ENCODE measurements around the gene MAST4. TPM values are rescaled to one million over a fixed set of nuclear protein-coding genes. Genes with fewer than 3 reads are reported as not detected.

MAST4 gene
- total RNA-seq, 1 donor from 2014 or later = 56.9 TPM

DNA sequence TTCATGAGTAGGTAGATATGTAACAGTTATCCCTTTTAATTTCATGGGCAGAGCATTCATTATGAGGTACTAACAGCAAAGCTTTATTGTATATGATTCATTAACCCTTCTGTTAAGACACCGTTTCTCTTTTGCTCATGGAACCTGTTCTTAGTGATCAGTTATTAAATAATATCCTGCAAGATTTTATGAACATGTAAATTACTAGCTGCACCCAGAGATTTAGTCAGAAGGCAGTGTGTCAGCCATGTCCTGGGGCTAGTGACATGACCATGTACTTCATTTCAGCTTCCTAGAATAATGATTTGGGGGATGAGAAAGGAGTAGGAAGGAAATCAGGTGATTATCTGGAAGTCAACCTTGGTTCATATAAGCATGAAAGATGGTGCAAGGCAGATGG, 7.0 kb downstream of the MAST4 start:
- DNase-seq = no peak
- no peak overlapping the region for H3K4me3 ChIP-seq
- ATAC-seq = no peak
- H3K27me3 ChIP-seq (ENCODE audit: low read depth) = peaks cover 7% of the 10 kb centered on the region
- no peaks in the 10 kb centered on the region for H3K9me3 ChIP-seq
- H3K27ac ChIP-seq = no peak overlapping the region
- peaks cover 3% of the 10 kb centered on the region for H3K4me1 ChIP-seq
- intact Hi-C loops (cut with DNase I) = no loop called here
- H3K36me3 ChIP-seq = no peaks in the 10 kb centered on the region
- TF ChIP-seq, protein P1, sequence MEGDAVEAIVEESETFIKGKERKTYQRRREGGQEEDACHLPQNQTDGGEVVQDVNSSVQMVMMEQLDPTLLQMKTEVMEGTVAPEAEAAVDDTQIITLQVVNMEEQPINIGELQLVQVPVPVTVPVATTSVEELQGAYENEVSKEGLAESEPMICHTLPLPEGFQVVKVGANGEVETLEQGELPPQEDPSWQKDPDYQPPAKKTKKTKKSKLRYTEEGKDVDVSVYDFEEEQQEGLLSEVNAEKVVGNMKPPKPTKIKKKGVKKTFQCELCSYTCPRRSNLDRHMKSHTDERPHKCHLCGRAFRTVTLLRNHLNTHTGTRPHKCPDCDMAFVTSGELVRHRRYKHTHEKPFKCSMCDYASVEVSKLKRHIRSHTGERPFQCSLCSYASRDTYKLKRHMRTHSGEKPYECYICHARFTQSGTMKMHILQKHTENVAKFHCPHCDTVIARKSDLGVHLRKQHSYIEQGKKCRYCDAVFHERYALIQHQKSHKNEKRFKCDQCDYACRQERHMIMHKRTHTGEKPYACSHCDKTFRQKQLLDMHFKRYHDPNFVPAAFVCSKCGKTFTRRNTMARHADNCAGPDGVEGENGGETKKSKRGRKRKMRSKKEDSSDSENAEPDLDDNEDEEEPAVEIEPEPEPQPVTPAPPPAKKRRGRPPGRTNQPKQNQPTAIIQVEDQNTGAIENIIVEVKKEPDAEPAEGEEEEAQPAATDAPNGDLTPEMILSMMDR (IDR thresholded peaks at IDR 0.05) = no peak

DNA sequence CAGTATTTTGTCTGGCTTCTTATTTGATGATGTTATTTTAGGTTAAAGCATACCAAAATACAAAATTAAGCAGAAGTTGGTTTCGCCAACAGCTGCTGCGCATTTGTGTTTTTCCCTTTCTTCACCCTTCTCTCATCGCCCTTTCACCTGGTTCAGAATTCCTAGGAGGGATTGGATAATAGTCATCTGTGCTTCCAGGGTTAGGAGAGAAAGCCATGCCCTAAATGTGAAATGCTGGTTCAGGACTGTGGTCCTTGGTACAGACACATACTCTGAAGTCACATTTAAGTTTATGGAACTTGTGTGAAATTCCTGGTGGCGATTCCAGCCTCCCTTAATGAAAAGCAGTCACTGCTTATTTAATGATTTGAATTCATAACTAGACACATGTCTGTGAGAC, 7.7 kb downstream of the MAST4 start:
- no peak overlapping the region for H3K27ac ChIP-seq
- H3K4me1 ChIP-seq = no peaks in the 10 kb centered on the region
- no peaks in the 10 kb centered on the region for H3K36me3 ChIP-seq
- no peaks in the 10 kb centered on the region for H3K9me3 ChIP-seq
- TF ChIP-seq, protein P1 (IDR thresholded peaks at IDR 0.05) = no peak
- ATAC-seq (no peak), DNase-seq (no peak)
- no peak overlapping the region for H3K4me3 ChIP-seq
- H3K27me3 ChIP-seq (ENCODE audit: low read depth) = no peaks in the 10 kb centered on the region
- intact Hi-C loops (cut with DNase I) = no loop called here

DNA sequence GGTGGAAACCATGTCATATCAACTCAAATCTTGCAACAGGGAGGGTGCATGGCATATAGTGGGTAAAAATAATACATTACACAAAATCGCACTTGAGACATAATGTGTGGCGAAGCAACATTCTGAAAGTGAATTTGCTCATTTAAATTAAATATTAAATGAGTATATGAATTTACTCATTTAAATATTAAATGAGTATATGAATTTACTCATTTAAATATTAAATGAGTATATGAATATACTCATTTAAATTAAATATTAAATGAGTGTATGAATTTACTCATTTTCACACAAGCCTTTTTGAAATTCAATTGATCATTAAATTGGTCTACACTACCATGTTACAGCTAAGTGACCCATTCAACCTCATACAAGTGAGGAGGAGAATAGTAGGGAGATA, 10.5 kb downstream of the MAST4 start:
- DNase-seq = no peak
- TF ChIP-seq, protein P1 (IDR thresholded peaks at IDR 0.05) = no peak
- Histone ChIP-seq H3K36me3 (no peaks in the 10 kb centered on the region), H3K4me3 (no peak overlapping the region), H3K27ac (no peak overlapping the region), H3K9me3 (no peaks in the 10 kb centered on the region), H3K27me3 (ENCODE audit: low read depth) (no peaks in the 10 kb centered on the region), H3K4me1 (no peaks in the 10 kb centered on the region)
- no peak for ATAC-seq
- intact Hi-C loops (cut with DNase I) = no loop called here

DNA sequence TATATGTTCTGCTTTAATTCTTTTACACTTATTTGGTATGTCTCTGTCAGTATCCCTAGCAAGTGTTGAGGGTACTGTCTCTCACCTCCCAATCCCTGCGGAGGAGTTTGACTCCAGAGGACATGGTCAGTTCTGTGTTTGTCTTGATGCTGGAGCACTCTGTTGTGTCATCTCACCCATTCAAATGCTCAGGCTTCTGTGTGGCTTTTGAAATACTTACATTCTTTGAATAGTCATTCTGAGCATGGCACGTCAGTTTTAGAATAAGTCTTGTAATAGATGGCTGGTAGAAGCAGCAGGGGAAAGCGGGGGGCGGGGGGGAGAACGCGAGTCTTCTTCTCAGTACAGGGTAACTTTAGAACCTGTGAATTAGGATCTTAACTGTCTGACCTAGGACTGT, 12.3 kb downstream of the MAST4 start:
- Histone ChIP-seq H3K4me1 (no peaks in the 10 kb centered on the region), H3K4me3 (no peak overlapping the region), H3K27ac (no peak overlapping the region), H3K27me3 (ENCODE audit: low read depth) (no peaks in the 10 kb centered on the region), H3K9me3 (no peaks in the 10 kb centered on the region), H3K36me3 (no peaks in the 10 kb centered on the region)
- DNase-seq (no peak), ATAC-seq (no peak)
- TF ChIP-seq, protein P1 (IDR thresholded peaks at IDR 0.05) = no peak
- intact Hi-C loops (cut with DNase I) = no loop called here

DNA sequence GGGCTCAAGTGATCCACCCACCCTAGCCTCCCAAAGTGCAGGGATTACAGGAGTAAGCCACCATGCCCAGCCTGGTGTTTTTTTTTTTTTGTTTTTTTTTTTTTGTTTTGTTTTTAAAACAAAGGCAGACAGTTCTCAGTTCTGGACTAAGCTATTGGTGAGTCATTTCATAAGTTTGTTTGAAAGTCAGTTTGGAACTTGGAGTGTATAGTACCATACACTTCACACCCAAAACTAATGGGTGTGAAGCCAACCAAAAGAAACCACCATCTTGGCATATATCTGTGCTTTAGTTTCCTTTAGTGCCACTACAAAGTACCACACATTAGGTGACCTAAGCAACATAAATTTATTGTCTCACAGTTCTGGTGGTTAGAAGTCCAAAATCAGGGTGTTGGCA, 13.4 kb downstream of the MAST4 start:
- Histone ChIP-seq H3K4me1 (no peaks in the 10 kb centered on the region), H3K9me3 (no peaks in the 10 kb centered on the region), H3K27me3 (ENCODE audit: low read depth) (no peaks in the 10 kb centered on the region), H3K36me3 (no peaks in the 10 kb centered on the region), H3K4me3 (no peak overlapping the region), H3K27ac (no peak overlapping the region)
- intact Hi-C loops (cut with DNase I) = no loop called here
- DNase-seq = no peak
- ATAC-seq = no peak
- TF ChIP-seq, protein P1 (IDR thresholded peaks at IDR 0.05) = no peak

DNA sequence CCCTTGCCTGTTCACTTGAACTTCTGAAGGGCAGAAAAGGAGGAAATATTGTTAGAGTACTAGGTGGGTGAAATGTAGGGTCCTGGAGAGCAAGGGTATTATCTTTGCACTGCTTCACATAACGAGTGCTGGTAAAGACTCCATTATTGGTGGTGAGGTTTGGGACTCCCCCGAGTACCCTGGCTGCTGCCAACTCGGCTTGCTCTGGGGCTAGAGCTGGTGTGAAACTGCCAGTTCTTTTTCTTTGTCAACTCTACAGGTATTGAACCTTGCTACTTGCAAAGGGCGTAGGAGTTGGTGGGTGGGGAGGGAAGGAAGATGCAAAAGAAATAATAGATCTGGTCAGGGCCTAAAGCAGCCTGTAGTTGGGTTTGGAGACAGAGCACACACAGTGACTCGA, 16.0 kb downstream of the MAST4 start:
- Histone ChIP-seq H3K4me3 (no peak overlapping the region), H3K36me3 (no peaks in the 10 kb centered on the region), H3K4me1 (peaks cover 5% of the 10 kb centered on the region), H3K9me3 (no peaks in the 10 kb centered on the region), H3K27me3 (ENCODE audit: low read depth) (no peaks in the 10 kb centered on the region), H3K27ac (no peak overlapping the region)
- ATAC-seq (no peak), DNase-seq (no peak)
- TF ChIP-seq, protein P1 (IDR thresholded peaks at IDR 0.05) = no peak
- intact Hi-C loops (cut with DNase I) = no loop called here
